SU-DHL-6 (cell line): ENCODE measurements around the gene EXD3.

Experiments used
- H2AFZ ChIP-seq: fragments of 200-600 bp; sonication (generic); 2 replicates; pipeline ENCODE4 v1.6.1; 2014; ENCODE audit warnings: low read depth, mild to moderate bottlenecking, moderate library complexity, mixed read lengths, antibody characterized with exemption, low read length; ENCODE audit not compliant: severe bottlenecking
- H3F3A ChIP-seq: fragments of 200-600 bp; shearing (Covaris generic); 2 replicates; pipeline ENCODE4 v1.6.0; 2016; ENCODE audit warnings: antibody characterized with exemption, mild to moderate bottlenecking; ENCODE audit not compliant: insufficient read depth
- H3K27ac ChIP-seq: fragments of 200-600 bp; sonication (generic); 2 replicates; pipeline ENCODE4 v1.5.1; 2016; ENCODE audit warnings: low read depth, mild to moderate bottlenecking, low read length, moderate library complexity, mixed read lengths
- H3K27me3 ChIP-seq: fragments of 200-600 bp; sonication (generic), shearing (Covaris generic); 2 replicates; pipeline ENCODE4 v1.6.0; 2014; ENCODE audit warnings: mild to moderate bottlenecking, low read length
- H3K36me3 ChIP-seq: fragments of 200-600 bp; sonication (generic); 2 replicates; pipeline ENCODE4 v1.6.1; 2014; ENCODE audit warnings: mild to moderate bottlenecking, low read length, mixed read lengths
- H3K4me2 ChIP-seq: fragments of 300-600, 200-600 bp; shearing (Covaris generic), sonication (generic); 2 replicates; pipeline ENCODE4 v1.6.0; 2014; ENCODE audit warnings: low read length, low read depth, mild to moderate bottlenecking; ENCODE audit not compliant: poor library complexity, severe bottlenecking
- H3K4me3 ChIP-seq: fragments of 200-600 bp; sonication (generic); 2 replicates; pipeline ENCODE4 v1.5.1; 2014; ENCODE audit warnings: antibody characterized with exemption, low read length, mild to moderate bottlenecking, mixed read lengths; ENCODE audit not compliant: insufficient read depth, poor library complexity, severe bottlenecking
- H3K79me2 ChIP-seq: fragments of 200-600 bp; sonication (generic); 2 replicates; pipeline ENCODE4 v1.6.1; 2014; ENCODE audit warnings: mild to moderate bottlenecking, low read length, moderate library complexity; ENCODE audit not compliant: insufficient read depth
- H3K9ac ChIP-seq: fragments of 200-600 bp; sonication (generic); 2 replicates; pipeline ENCODE4 v1.7.0; 2014; ENCODE audit warnings: mild to moderate bottlenecking, low read length
- H3K9me2 ChIP-seq: fragments of 200-600 bp; sonication (generic); replicated peaks from 2 replicates; pipeline ENCODE4 v1.6.1; 2014; ENCODE audit warnings: low read length; ENCODE audit not compliant: insufficient read depth
- H3K9me3 ChIP-seq: fragments of 200-600 bp; sonication (generic); 2 replicates; pipeline ENCODE4 v1.6.1; 2014; ENCODE audit warnings: low read length, mixed read lengths; ENCODE audit not compliant: insufficient read depth
- H4K20me1 ChIP-seq: fragments of 200-600 bp; sonication (generic); 2 replicates; pipeline ENCODE4 v1.6.1; 2014; ENCODE audit warnings: low read depth, mild to moderate bottlenecking, antibody characterized with exemption, low read length, moderate library complexity, mixed read lengths
- EZH2phosphoT487 ChIP-seq: fragments of 200-600 bp; sonication (generic), shearing (Covaris generic); conservative IDR thresholded peaks from 2 replicates; pipeline ENCODE4 v1.6.1; 2018; ENCODE audit warnings: mild to moderate bottlenecking, antibody characterized with exemption, low read length, moderate library complexity, mixed read lengths
- TF ChIP-seq, protein P1 (sequence below): fragments of 200-600 bp; sonication (generic); IDR thresholded peaks from one replicate; pipeline ENCODE4 v1.5.1; 2017; ENCODE audit warnings: antibody characterized with exemption, mild to moderate bottlenecking, low read length, moderate library complexity; ENCODE audit not compliant: insufficient read depth, poor library complexity, severe bottlenecking

The EXD3 gene

DNA sequence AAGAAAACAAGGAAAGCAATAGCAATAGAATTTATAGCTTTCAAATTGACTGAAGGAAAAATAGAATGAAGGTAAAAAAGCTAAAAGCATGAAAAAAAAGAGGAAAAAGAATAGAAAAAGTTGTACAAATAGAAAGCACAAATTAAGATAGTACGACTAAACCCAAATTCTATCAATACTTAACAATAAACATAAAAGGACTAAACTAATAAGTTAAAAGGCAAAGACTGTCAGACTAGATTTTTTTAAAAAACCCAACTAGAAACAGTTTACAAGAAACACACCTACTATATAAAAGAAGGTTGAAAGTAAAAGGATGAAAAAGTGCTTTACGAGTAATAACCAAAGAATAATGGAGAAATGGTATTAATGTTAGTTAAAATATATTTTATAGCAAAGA is 86.2 kb downstream of the EXD3 start:
- no peaks in the 10 kb centered on the region for H3K36me3 ChIP-seq
- H3K9ac ChIP-seq = no peak overlapping the region
- no peaks in the 10 kb centered on the region for H4K20me1 ChIP-seq
- no peaks in the 10 kb centered on the region for H3F3A ChIP-seq
- H3K9me3 ChIP-seq = no peaks in the 10 kb centered on the region
- no peaks in the 10 kb centered on the region for H3K79me2 ChIP-seq
- TF ChIP-seq EZH2phosphoT487 = no peak
- TF ChIP-seq, protein P1, sequence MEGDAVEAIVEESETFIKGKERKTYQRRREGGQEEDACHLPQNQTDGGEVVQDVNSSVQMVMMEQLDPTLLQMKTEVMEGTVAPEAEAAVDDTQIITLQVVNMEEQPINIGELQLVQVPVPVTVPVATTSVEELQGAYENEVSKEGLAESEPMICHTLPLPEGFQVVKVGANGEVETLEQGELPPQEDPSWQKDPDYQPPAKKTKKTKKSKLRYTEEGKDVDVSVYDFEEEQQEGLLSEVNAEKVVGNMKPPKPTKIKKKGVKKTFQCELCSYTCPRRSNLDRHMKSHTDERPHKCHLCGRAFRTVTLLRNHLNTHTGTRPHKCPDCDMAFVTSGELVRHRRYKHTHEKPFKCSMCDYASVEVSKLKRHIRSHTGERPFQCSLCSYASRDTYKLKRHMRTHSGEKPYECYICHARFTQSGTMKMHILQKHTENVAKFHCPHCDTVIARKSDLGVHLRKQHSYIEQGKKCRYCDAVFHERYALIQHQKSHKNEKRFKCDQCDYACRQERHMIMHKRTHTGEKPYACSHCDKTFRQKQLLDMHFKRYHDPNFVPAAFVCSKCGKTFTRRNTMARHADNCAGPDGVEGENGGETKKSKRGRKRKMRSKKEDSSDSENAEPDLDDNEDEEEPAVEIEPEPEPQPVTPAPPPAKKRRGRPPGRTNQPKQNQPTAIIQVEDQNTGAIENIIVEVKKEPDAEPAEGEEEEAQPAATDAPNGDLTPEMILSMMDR = no peak
- H3K27ac ChIP-seq = no peak overlapping the region
- no peak overlapping the region for H2AFZ ChIP-seq
- no peak overlapping the region for H3K4me3 ChIP-seq
- no peaks in the 10 kb centered on the region for H3K9me2 ChIP-seq
- no peak overlapping the region for H3K4me2 ChIP-seq
- H3K27me3 ChIP-seq = no peaks in the 10 kb centered on the region

DNA sequence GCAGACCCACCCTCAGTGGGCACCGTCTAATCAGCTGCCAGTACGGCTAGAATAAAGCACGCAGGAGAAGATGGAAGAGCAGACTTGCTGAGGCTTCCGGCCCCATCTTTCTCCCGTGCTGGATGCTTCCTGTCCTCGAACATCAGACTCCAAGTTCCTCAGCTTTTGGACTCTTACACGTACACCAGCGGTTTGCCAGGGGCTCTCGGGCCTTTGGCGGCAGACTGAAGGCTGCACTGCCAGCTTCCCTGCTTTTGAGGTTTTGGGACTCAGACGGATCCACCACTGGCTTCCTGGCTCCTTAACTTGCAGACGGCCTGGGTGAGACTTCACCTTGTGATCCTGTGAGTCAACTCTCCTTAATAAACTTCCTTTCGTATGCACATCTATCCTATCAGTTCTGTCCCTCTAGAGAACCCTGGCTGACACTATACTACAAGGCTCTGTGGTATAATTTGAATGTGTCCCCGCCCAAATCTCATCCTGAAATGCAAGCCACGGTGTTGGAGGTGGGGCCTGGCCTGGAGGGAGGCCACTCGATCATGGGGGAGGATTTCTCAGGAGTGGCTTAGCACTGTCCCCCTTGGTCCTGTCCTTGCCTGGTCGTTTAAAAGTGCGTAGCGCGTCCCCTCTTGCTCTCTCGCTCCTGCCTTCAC is 89.8 kb downstream of the EXD3 start:
- Histone ChIP-seq H3K36me3 (no peaks in the 10 kb centered on the region), H3K9me3 (no peaks in the 10 kb centered on the region), H3K4me2 (no peak overlapping the region), H3K27me3 (no peaks in the 10 kb centered on the region), H4K20me1 (no peaks in the 10 kb centered on the region), H3K9me2 (no peaks in the 10 kb centered on the region), H3K9ac (no peak overlapping the region), H2AFZ (no peak overlapping the region), H3K79me2 (no peaks in the 10 kb centered on the region), H3K27ac (no peak overlapping the region), H3K4me3 (no peak overlapping the region), H3F3A (no peaks in the 10 kb centered on the region)
- TF ChIP-seq EZH2phosphoT487 = no peak
- TF ChIP-seq, protein P1 = no peak

DNA sequence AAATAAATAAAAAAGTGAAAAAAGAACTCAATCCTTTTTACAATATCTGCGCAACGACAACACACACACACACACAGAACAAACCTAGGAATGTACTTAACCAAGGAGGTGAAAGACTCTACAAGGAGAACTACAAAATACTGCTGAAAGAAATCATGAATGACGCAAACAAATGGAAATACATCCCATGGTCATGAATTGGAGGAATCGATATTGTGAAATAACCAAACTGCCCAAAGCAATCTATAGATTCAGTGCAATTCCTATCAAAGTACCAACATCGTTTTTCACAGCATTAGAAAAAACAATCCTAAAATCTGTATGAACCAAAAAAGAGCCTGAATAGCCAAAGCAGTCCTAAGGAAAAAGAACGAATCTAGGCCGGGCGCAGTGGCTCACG is 91.0 kb downstream of the EXD3 start:
- no peaks in the 10 kb centered on the region for H3K79me2 ChIP-seq
- no peaks in the 10 kb centered on the region for H3K27me3 ChIP-seq
- H3K4me3 ChIP-seq = no peak overlapping the region
- no peaks in the 10 kb centered on the region for H3K36me3 ChIP-seq
- H4K20me1 ChIP-seq = no peaks in the 10 kb centered on the region
- H3K4me2 ChIP-seq = no peak overlapping the region
- no peak overlapping the region for H3K27ac ChIP-seq
- H2AFZ ChIP-seq = no peak overlapping the region
- TF ChIP-seq, protein P1 = no peak
- TF ChIP-seq EZH2phosphoT487 = no peak
- no peak overlapping the region for H3K9ac ChIP-seq
- no peaks in the 10 kb centered on the region for H3F3A ChIP-seq
- no peaks in the 10 kb centered on the region for H3K9me3 ChIP-seq
- no peaks in the 10 kb centered on the region for H3K9me2 ChIP-seq
